Caco-2 (cell line): ENCODE results near the gene SCN4A. TPM values are rescaled to one million over a fixed set of nuclear protein-coding genes. Genes with fewer than 3 reads are reported as not detected.

Experiments used
- BruUV-seq: library from RNA; stranded (reverse); fragments of 400-500 nt; replicated peaks from 2 replicates; lab custom pipeline; 2021; lab: Mats Ljungman, UMichigan
- CTCF ChIA-PET: fragments of 300-600 bp; sonication (Branson Sonifier 250); formaldehyde crosslinking; loops from one replicate; lab custom pipeline; 2022; ENCODE audit warnings: antibody characterized with exemption; lab: Charles Lee
- POLR2A ChIA-PET: fragments of 300-600 bp; sonication (Branson Sonifier 250); formaldehyde crosslinking; loops from one replicate; lab custom pipeline; 2022; ENCODE audit warnings: antibody characterized with exemption; lab: Charles Lee
- DNase-seq, 2 experiments: peaks; one replicate each; pipeline versions ENCODE4 v3.0.0 to v3.0.0-alpha.2; 2020 to 2022
- H3K27me3 ChIP-seq: replicated peaks from 2 replicates; pipeline ENCODE4 v1.6.0; 2011; ENCODE audit warnings: low read length; ENCODE audit not compliant: control insufficient read depth, insufficient read depth
- H3K36me3 ChIP-seq: 2 replicates; pipeline ENCODE4 v1.5.1; 2011; ENCODE audit warnings: low read length; ENCODE audit not compliant: control insufficient read depth, insufficient read depth
- H3K4me1 ChIP-seq: fragments of 250-450 bp; sonication (Bioruptor Pico); 2 replicates; pipeline ENCODE4 v1.5.1; 2020; ENCODE audit warnings: mild to moderate bottlenecking
- H3K4me3 ChIP-seq: 2 replicates; pipeline ENCODE4 v1.5.1; 2011; ENCODE audit warnings: low read depth, mild to moderate bottlenecking, control low read depth, low read length
- H3K9me3 ChIP-seq: fragments of 250-450 bp; sonication (Bioruptor Pico); 2 replicates; pipeline ENCODE4 v1.5.1; 2020; ENCODE audit warnings: mild to moderate bottlenecking, moderate library complexity
- H3K27ac Mint-ChIP-seq: one replicate; pipeline ENCODE4 v1.8.0; 2022; ENCODE audit warnings: mixed read lengths; ENCODE audit not compliant: unreplicated experiment
- H3K27me3 Mint-ChIP-seq: one replicate; pipeline ENCODE4 v1.8.0; 2022; ENCODE audit warnings: mixed read lengths; ENCODE audit not compliant: insufficient read depth, unreplicated experiment
- H3K36me3 Mint-ChIP-seq: one replicate; pipeline ENCODE4 v1.8.0; 2022; ENCODE audit warnings: mild to moderate bottlenecking, mixed read lengths; ENCODE audit not compliant: insufficient read depth, unreplicated experiment
- H3K4me1 Mint-ChIP-seq: one replicate; pipeline ENCODE4 v1.8.0; 2022; ENCODE audit warnings: low read depth, mixed read lengths; ENCODE audit not compliant: unreplicated experiment
- H3K4me3 Mint-ChIP-seq: one replicate; pipeline ENCODE4 v1.8.0; 2022; ENCODE audit warnings: mild to moderate bottlenecking, moderate library complexity, mixed read lengths; ENCODE audit not compliant: unreplicated experiment
- H3K9me3 Mint-ChIP-seq: one replicate; pipeline ENCODE4 v1.8.0; 2022; ENCODE audit warnings: mixed read lengths; ENCODE audit not compliant: unreplicated experiment
- CTCF ChIP-seq, 2 experiments: fragments of 200-600 bp in 1 of 2; IDR thresholded peaks; 1 replicate in 1 of 2; 2 replicates in 1 of 2; pipeline versions ENCODE4 v1.5.1 to v1.8.0; 2011 to 2022; ENCODE audit warnings: antibody characterized with exemption in 1 of 2, control low read depth in 1 of 2, inconsistent platforms in 1 of 2, low read depth in 1 of 2, low read length in 1 of 2, mild to moderate bottlenecking in 1 of 2, moderate library complexity in 1 of 2; ENCODE audit not compliant: insufficient read depth in 1 of 2, severe bottlenecking in 1 of 2, unreplicated experiment in 1 of 2
- intact Hi-C: fragments of 100-400 bp; cut with micrococcal nuclease; formaldehyde crosslinking; loops from one replicate; pipeline ENCODE4 v1.10.0; 2022; ENCODE audit not compliant: unreplicated experiment
- total RNA-seq: library from RNA; stranded (reverse); gene quantifications from 2 replicates; pipeline ENCODE4 v1.2.3, GENCODE V29; 2022

The SCN4A gene
- total RNA-seq, 1 experiment from 2014 or later, result not detected

DNA sequence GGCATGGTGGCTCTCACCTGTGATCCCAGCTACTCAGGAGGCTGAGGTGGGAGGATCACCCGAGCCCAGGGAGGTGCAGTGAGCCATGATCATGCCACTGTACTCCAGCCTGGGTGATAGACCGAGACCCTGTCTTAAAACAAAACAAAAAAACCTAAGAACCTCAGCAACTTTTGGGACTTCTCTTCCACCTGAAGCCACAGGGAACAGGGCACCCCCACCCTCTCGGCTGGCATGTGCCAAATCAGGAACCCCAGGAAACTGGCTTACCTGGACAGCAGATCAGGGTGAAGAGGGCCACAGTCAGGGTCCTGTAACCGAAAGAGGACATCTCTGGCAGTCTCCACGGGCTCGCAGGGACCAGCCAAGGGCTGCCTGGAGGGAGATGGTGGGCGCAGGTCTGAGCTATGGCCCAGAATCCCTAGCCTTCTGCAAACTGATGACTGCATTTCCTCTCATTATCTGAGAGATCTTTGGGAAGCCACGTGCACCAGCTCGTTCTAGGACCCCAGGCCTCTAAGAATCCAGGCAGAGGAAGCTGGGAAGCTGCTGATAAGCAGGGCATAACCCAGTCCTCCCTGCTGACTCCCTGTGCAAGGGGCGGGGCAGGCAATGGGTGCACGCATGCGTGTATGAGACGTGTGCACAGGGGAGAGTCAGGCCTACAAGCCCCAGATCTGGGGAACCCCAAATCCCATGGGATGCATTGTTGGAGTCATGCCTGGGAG lies 33.8 kb upstream of the SCN4A start:
- CTCF ChIA-PET, result interaction anchor here (0.6 to 1.4 kb wide), 3 partner anchors 23 to 596 kb away, joined by 3 to 7 read pairs (median 5); no protein-coding TSS in a partner anchor
- Mint-ChIP-seq H3K9me3 (no peaks in the 10 kb centered on the region), H3K27ac (no peak overlapping the region), H3K4me1 (no peaks in the 10 kb centered on the region), H3K4me3 (no peak overlapping the region), H3K36me3 (no peaks in the 10 kb centered on the region), H3K27me3 (no peaks in the 10 kb centered on the region)
- no peak for TF ChIP-seq CTCF (IDR thresholded peaks at IDR 0.05; ENCODE audit: insufficient read depth in 1 of 2, low read depth in 1 of 2, low read length in 1 of 2, severe bottlenecking in 1 of 2, unreplicated experiment in 1 of 2)
- POLR2A ChIA-PET, result no interaction called here
- peak in 1 of 2 experiments; percentile 33 for DNase-seq
- H3K27me3 ChIP-seq, result no peaks in the 10 kb centered on the region; the same call in 1 of the 2 replicates
- BruUV-seq, result no TSS peak
- no peak overlapping the region for H3K4me3 ChIP-seq
- intact Hi-C loops, result no loop called here
- H3K36me3 ChIP-seq, result no peaks in the 10 kb centered on the region
- no peaks in the 10 kb centered on the region for H3K4me1 ChIP-seq
- peaks cover 5% of the 10 kb centered on the region; the same call in 1 of the 2 replicates for H3K9me3 ChIP-seq

GRCh38 chr17:64005734-64006167 lies 33.0 kb upstream of the SCN4A start:
- CTCF ChIA-PET, result no interaction called here
- POLR2A ChIA-PET, result no interaction called here
- Histone ChIP-seq H3K4me3 (no peak overlapping the region), H3K9me3 (peaks cover 5% of the 10 kb centered on the region; the same call in 1 of the 2 replicates), H3K27me3 (no peaks in the 10 kb centered on the region; the same call in 1 of the 2 replicates), H3K4me1 (no peaks in the 10 kb centered on the region), H3K36me3 (no peaks in the 10 kb centered on the region)
- no peak overlapping the region for H3K27ac Mint-ChIP-seq
- peak in 1 of 2 experiments; percentile 28 for DNase-seq
- no peaks in the 10 kb centered on the region for H3K4me1 Mint-ChIP-seq
- intact Hi-C loops, result no loop called here
- no peaks in the 10 kb centered on the region for H3K36me3 Mint-ChIP-seq
- H3K9me3 Mint-ChIP-seq, result no peaks in the 10 kb centered on the region
- H3K27me3 Mint-ChIP-seq, result no peaks in the 10 kb centered on the region
- no TSS peak for BruUV-seq
- no peak for TF ChIP-seq CTCF (IDR thresholded peaks at IDR 0.05; ENCODE audit: insufficient read depth in 1 of 2, low read depth in 1 of 2, low read length in 1 of 2, severe bottlenecking in 1 of 2, unreplicated experiment in 1 of 2)
- no peak overlapping the region for H3K4me3 Mint-ChIP-seq

- Histone ChIP-seq H3K27me3 (no peaks in the 10 kb centered on the region; the same call in 1 of the 2 replicates), H3K36me3 (no peaks in the 10 kb centered on the region), H3K4me1 (no peaks in the 10 kb centered on the region), H3K9me3 (peaks cover 5% of the 10 kb centered on the region; the same call in 1 of the 2 replicates), H3K4me3 (no peak overlapping the region)
- H3K27ac Mint-ChIP-seq, result no peak overlapping the region
- ChIA-PET POLR2A (no interaction called here), CTCF (no interaction called here)
- intact Hi-C loops, result no loop called here
- peak in 1 of 2 experiments; percentile 21 for DNase-seq
- no peaks in the 10 kb centered on the region for H3K4me1 Mint-ChIP-seq
- H3K36me3 Mint-ChIP-seq, result no peaks in the 10 kb centered on the region
- no TSS peak for BruUV-seq
- H3K4me3 Mint-ChIP-seq, result no peak overlapping the region
- H3K9me3 Mint-ChIP-seq, result no peaks in the 10 kb centered on the region
- no peaks in the 10 kb centered on the region for H3K27me3 Mint-ChIP-seq
- TF ChIP-seq CTCF (IDR thresholded peaks at IDR 0.05; ENCODE audit: insufficient read depth in 1 of 2, low read depth in 1 of 2, low read length in 1 of 2, severe bottlenecking in 1 of 2, unreplicated experiment in 1 of 2), result no peak
These were observed 32.4 kb upstream of the SCN4A start for GRCh38 chr17:64004903-64005733.
